ENCODE measurements around the gene PTBP2. TPM values are rescaled to one million over a fixed set of nuclear protein-coding genes. Genes with fewer than 3 reads are reported as not detected.

Gene PTBP2
- total RNA-seq, 2 donors from 2014 or later: 47.7 to 52.0 TPM

DNA sequence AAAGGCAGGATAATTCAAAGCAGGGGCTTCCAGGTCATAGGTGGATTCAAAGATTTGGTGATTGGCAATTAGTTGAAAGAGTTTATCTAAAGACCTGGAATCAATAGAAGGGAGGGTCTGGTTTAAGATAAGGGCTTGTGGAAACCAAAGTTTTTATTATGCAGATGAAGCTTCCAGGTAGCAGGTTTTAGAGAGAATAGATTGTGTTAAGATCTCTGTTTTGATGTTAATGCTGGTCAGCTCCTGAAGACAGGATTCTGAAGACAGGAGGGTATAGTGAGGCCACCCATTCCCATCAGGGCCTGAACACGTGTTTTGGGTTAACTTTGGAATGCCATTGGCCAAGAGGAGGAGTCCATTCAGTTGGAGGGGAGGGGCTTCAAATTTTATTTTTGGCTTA is 6.1 kb upstream of the PTBP2 start:
- H3K9me3 Mint-ChIP-seq: peaks cover 4% of the 10 kb centered on the region
- Histone ChIP-seq H3K9ac (ENCODE audit: extremely low read depth, low read length, poor library complexity, severe bottlenecking) (no peak overlapping the region), H3K4me1 (ENCODE audit: control insufficient read depth, insufficient read depth, low read length) (peaks cover 6% of the 10 kb centered on the region), H3K27me3 (ENCODE audit: control insufficient read depth, insufficient read depth, low read length, poor library complexity, severe bottlenecking) (no peaks in the 10 kb centered on the region), H3K4me3 (ENCODE audit: low read length) (no peak overlapping the region), H3K27ac (ENCODE audit: low read depth, low read length) (no peak overlapping the region), H3K9me3 (ENCODE audit: control insufficient read depth, low read length) (no peaks in the 10 kb centered on the region), H3K36me3 (ENCODE audit: control insufficient read depth, insufficient read depth, low read length) (no peaks in the 10 kb centered on the region)
- H3K27ac Mint-ChIP-seq: peak overlapping the region; percentile 27
- WGBS, 2 experiments (ENCODE audit: insufficient coverage in 1 of 2, insufficient read length in 1 of 2): 7% methylated on average over 1 of the region's 1 CpG; no CpG with 5 or more reads in 1 of the 2 experiments
- H3K4me3 Mint-ChIP-seq: no peak overlapping the region
- peak; percentile 68 for DNase-seq
- no peaks in the 10 kb centered on the region for H3K36me3 Mint-ChIP-seq (ENCODE audit: low read depth)
- no peaks in the 10 kb centered on the region for H3K27me3 Mint-ChIP-seq (ENCODE audit: insufficient read depth)
- TF ChIP-seq CTCF (conservative IDR thresholded peaks at IDR 0.05): no peak
- H3K4me1 Mint-ChIP-seq: peaks cover 13% of the 10 kb centered on the region

DNA sequence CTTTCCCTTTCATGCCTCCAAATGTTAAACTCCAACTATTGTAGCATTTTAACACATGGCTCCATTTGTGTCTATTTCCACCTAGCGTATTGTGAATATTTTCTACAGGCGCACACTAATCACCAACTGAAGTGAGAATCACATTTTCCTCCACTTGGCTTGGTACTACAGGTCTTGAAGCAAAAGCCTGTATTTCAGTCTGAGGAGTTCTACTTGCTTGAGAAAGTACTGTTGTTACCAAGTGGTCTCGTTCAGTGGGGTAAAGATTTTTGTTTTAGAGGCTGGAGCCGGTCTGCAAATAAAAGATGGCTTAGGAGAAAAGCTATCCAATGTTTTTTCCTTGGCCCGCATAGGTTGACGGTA is 550 bp upstream of the PTBP2 start:
- Histone ChIP-seq H3K36me3 (ENCODE audit: control insufficient read depth, insufficient read depth, low read length) (peaks cover 30% of the 10 kb centered on the region), H3K27me3 (ENCODE audit: control insufficient read depth, insufficient read depth, low read length, poor library complexity, severe bottlenecking) (no peaks in the 10 kb centered on the region), H3K27ac (ENCODE audit: low read depth, low read length) (peak overlapping the region; percentile 4), H3K9ac (ENCODE audit: extremely low read depth, low read length, poor library complexity, severe bottlenecking) (peak overlapping the region; percentile 96), H3K9me3 (ENCODE audit: control insufficient read depth, low read length) (peaks cover 11% of the 10 kb centered on the region), H3K4me1 (ENCODE audit: control insufficient read depth, insufficient read depth, low read length) (no peaks in the 10 kb centered on the region), H3K4me3 (ENCODE audit: low read length) (peak overlapping the region; percentile 92)
- no peaks in the 10 kb centered on the region for H3K27me3 Mint-ChIP-seq (ENCODE audit: insufficient read depth)
- H3K9me3 Mint-ChIP-seq: peaks cover 4% of the 10 kb centered on the region
- H3K4me3 Mint-ChIP-seq: peak overlapping the region; percentile 90
- WGBS, 2 experiments (ENCODE audit: insufficient coverage in 1 of 2, insufficient read length in 1 of 2): 34 to 56% methylated on average over 4 to 6 of the region's 6 CpGs
- peak overlapping the region; percentile 97 for H3K27ac Mint-ChIP-seq
- DNase-seq: no peak
- H3K36me3 Mint-ChIP-seq (ENCODE audit: low read depth): peaks cover 26% of the 10 kb centered on the region
- H3K4me1 Mint-ChIP-seq: peaks cover 17% of the 10 kb centered on the region
- TF ChIP-seq CTCF (conservative IDR thresholded peaks at IDR 0.05): no peak

DNA sequence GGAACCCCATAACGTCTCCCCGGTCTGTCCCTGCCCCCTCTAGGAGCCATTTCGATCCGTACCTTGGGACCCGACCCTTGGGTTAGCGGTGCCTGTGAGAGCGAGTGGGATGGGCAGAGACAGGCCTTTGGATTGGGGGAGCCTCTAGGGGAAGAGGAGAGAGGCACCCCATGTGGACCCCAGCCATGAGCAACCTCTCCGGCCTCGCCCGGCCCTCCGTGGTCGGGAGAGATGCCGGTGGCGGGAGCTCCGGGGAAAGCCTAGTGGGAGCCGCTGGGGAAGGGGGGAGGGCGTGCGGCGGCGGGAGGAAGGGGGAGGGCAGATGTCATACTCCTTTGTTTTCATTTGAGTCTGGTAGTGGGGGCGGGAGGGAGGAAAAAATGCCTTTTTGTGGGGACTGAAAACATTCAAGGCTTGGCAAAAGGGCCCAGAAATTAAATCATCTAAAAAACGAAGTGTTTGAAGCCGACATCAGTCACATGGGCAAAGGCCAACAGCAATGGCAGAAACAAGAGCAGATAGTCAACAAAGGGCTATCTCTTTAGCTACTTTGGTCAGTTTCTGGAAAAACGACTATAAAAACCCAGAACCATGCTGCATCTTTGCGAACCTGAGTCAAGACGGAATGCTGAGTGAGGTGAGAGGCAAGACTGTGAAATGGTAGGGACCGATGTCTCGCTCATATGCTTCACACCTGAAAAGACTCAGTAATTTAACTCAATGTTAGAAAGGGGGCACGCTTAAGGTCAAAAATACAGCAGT is 758 bp downstream of the PTBP2 start:
- Histone ChIP-seq H3K36me3 (ENCODE audit: control insufficient read depth, insufficient read depth, low read length) (peaks cover 36% of the 10 kb centered on the region), H3K27me3 (ENCODE audit: control insufficient read depth, insufficient read depth, low read length, poor library complexity, severe bottlenecking) (no peaks in the 10 kb centered on the region), H3K9me3 (ENCODE audit: control insufficient read depth, low read length) (peaks cover 11% of the 10 kb centered on the region), H3K27ac (ENCODE audit: low read depth, low read length) (peak overlapping the region; percentile 92), H3K9ac (ENCODE audit: extremely low read depth, low read length, poor library complexity, severe bottlenecking) (peak overlapping the region; percentile 96), H3K4me1 (ENCODE audit: control insufficient read depth, insufficient read depth, low read length) (no peaks in the 10 kb centered on the region), H3K4me3 (ENCODE audit: low read length) (peak overlapping the region; percentile 92)
- Mint-ChIP-seq H3K36me3 (ENCODE audit: low read depth) (peaks cover 38% of the 10 kb centered on the region), H3K4me1 (peaks cover 16% of the 10 kb centered on the region), H3K9me3 (peaks cover 4% of the 10 kb centered on the region), H3K27me3 (ENCODE audit: insufficient read depth) (no peaks in the 10 kb centered on the region), H3K4me3 (peak overlapping the region; percentile 90), H3K27ac (peak overlapping the region; percentile 97)
- 1 to 4% methylated on average over 8 to 29 of the region's 29 CpGs for WGBS, 2 experiments (ENCODE audit: insufficient coverage in 1 of 2, insufficient read length in 1 of 2)
- DNase-seq: peak; percentile 86
- no peak for TF ChIP-seq CTCF (conservative IDR thresholded peaks at IDR 0.05)

Measured in endodermal cell (in vitro differentiated cells).